KMS-11 (cell line): ENCODE measurements around the gene OGT.

Source experiments
- H2AFZ ChIP-seq: fragments of 200-600 bp; sonication (generic); 2 replicates; pipeline ENCODE4 v1.6.1; 2016; ENCODE audit warnings: antibody characterized with exemption, mixed run types, low read depth
- H3K27ac ChIP-seq: fragments of 200-600 bp; sonication (generic); 2 replicates; pipeline ENCODE4 v1.6.1; 2016; ENCODE audit warnings: mild to moderate bottlenecking, mixed run types
- H3K27me3 ChIP-seq: fragments of 200-600 bp; sonication (generic); 2 replicates; pipeline ENCODE4 v1.6.1; 2017; ENCODE audit warnings: mild to moderate bottlenecking, low read depth, mixed run types, moderate library complexity; ENCODE audit not compliant: insufficient read depth
- H3K36me3 ChIP-seq: fragments of 200-600 bp; sonication (generic); 2 replicates; pipeline ENCODE4 v1.6.1; 2017; ENCODE audit warnings: mild to moderate bottlenecking, mixed run types; ENCODE audit not compliant: insufficient read depth
- H3K4me1 ChIP-seq: fragments of 200-600 bp; sonication (generic); 2 replicates; pipeline ENCODE4 v1.6.1; 2016; ENCODE audit warnings: mild to moderate bottlenecking, low read depth, mixed run types; ENCODE audit not compliant: poor library complexity, severe bottlenecking
- H3K4me2 ChIP-seq: fragments of 200-600 bp; sonication (generic); 2 replicates; pipeline ENCODE4 v1.7.0; 2016; ENCODE audit warnings: mild to moderate bottlenecking, mixed run types
- H3K4me3 ChIP-seq: fragments of 200-600 bp; sonication (generic); IDR thresholded peaks from 2 replicates; pipeline ENCODE4 v1.6.1; 2017; ENCODE audit warnings: low read depth, low read length, mixed read lengths; ENCODE audit not compliant: insufficient read depth
- H3K79me2 ChIP-seq: fragments of 200-600 bp; sonication (generic); 2 replicates; pipeline ENCODE4 v1.6.1; 2016; ENCODE audit warnings: low read depth, mixed run types; ENCODE audit not compliant: insufficient read depth
- H3K9ac ChIP-seq: fragments of 200-600 bp; sonication (generic); 2 replicates; pipeline ENCODE4 v1.6.1; 2016; ENCODE audit warnings: mild to moderate bottlenecking, mixed run types
- H4K20me1 ChIP-seq: fragments of 200-600 bp; sonication (generic); 2 replicates; pipeline ENCODE4 v1.6.1; 2016; ENCODE audit warnings: mild to moderate bottlenecking, mixed run types; ENCODE audit not compliant: insufficient read depth
- CTCF ChIP-seq: fragments of 200-600 bp; sonication (generic); conservative IDR thresholded peaks from 2 replicates; pipeline ENCODE4 v1.6.1; 2017; ENCODE audit warnings: low read depth, mild to moderate bottlenecking, antibody characterized with exemption, low read length, moderate library complexity, mixed read lengths

Gene OGT

GRCh38 chrX:71545364-71545763 lies 12.5 kb downstream of the OGT start:
- H3K4me1 ChIP-seq: peaks cover 30% of the 10 kb centered on the region
- H3K79me2 ChIP-seq: peaks cover 88% of the 10 kb centered on the region

GRCh38 chrX:71546879-71547278 lies 14.0 kb downstream of the OGT start:
- Histone ChIP-seq H3K27me3 (no peaks in the 10 kb centered on the region), H3K4me1 (peaks cover 15% of the 10 kb centered on the region), H3K27ac (no peak overlapping the region), H3K4me2 (no peak overlapping the region), H3K9ac (no peak overlapping the region), H3K79me2 (peaks cover 76% of the 10 kb centered on the region), H2AFZ (no peak overlapping the region), H4K20me1 (peaks cover 27% of the 10 kb centered on the region), H3K36me3 (no peaks in the 10 kb centered on the region), H3K4me3 (no peak overlapping the region)
- TF ChIP-seq CTCF: no peak

More at GRCh38 chrX:71545364-71545763, 12.5 kb downstream of the OGT start:
- no peak overlapping the region for H3K9ac ChIP-seq
- H3K27me3 ChIP-seq: no peaks in the 10 kb centered on the region
- H3K4me2 ChIP-seq: no peak overlapping the region
- H2AFZ ChIP-seq: no peak overlapping the region
- H3K4me3 ChIP-seq: no peak overlapping the region
- no peak for TF ChIP-seq CTCF
- no peaks in the 10 kb centered on the region; the same call in 1 of the 2 replicates for H3K36me3 ChIP-seq
- no peak overlapping the region for H3K27ac ChIP-seq
- peaks cover 42% of the 10 kb centered on the region for H4K20me1 ChIP-seq

- Histone ChIP-seq H3K27me3 (no peaks in the 10 kb centered on the region), H3K4me1 (peaks cover 10% of the 10 kb centered on the region), H3K4me2 (no peak overlapping the region), H3K36me3 (no peaks in the 10 kb centered on the region), H2AFZ (no peak overlapping the region), H3K79me2 (peaks cover 71% of the 10 kb centered on the region), H3K27ac (no peak overlapping the region), H3K9ac (no peak overlapping the region), H3K4me3 (no peak overlapping the region), H4K20me1 (peaks cover 23% of the 10 kb centered on the region)
- TF ChIP-seq CTCF: no peak
Observed at GRCh38 chrX:71547339-71547738, 14.4 kb downstream of the OGT start.

GRCh38 chrX:71549986-71550385 lies 17.1 kb downstream of the OGT start:
- Histone ChIP-seq H3K4me2 (no peak overlapping the region), H3K9ac (no peak overlapping the region), H3K27me3 (no peaks in the 10 kb centered on the region), H4K20me1 (peaks cover 8% of the 10 kb centered on the region; the same call in 1 of the 2 replicates), H3K4me1 (no peaks in the 10 kb centered on the region), H3K4me3 (no peak overlapping the region), H2AFZ (no peak overlapping the region), H3K79me2 (peaks cover 54% of the 10 kb centered on the region), H3K36me3 (0 out of 2 replicates have a peak, but pooled peaks cover 3% of the 10 kb centered on the region), H3K27ac (no peak overlapping the region)
- TF ChIP-seq CTCF: no peak
